Ecto neural progenitor cell (in vitro differentiated cells): ENCODE measurements around the gene LRRC66.
A peak's percentile ranks its signal among the peaks of the same experiment; 100 is the strongest.

Experiments
- DNase-seq: peaks from one replicate; pipeline ENCODE4 v3.0.0-alpha.2; 2018; ENCODE audit warnings: low spot score

Gene LRRC66

GRCh38 chr4:52019936-52020657 lies at the start of gene LRRC66:
Gene LRRC66 (minus strand): TSS chr4:52020363. CDS start chr4:52017613, 2,750 bp downstream.
- no peak for DNase-seq

GRCh38 chr4:52069571-52069970 lies 49.4 kb upstream of the LRRC66 start:
- no peak for DNase-seq

- DNase-seq = no peak
Observed at GRCh38 chr4:52059372-52059771, 39.2 kb upstream of the LRRC66 start.

GRCh38 chr4:52058275-52058674 lies 38.1 kb upstream of the LRRC66 start:
- DNase-seq = no peak

GRCh38 chr4:52057196-52057595 lies 37.0 kb upstream of the LRRC66 start:
- no peak for DNase-seq

GRCh38 chr4:52054254-52054653 lies 34.1 kb upstream of the LRRC66 start:
- DNase-seq = no peak

GRCh38 chr4:52052475-52052780 lies 32.3 kb upstream of the LRRC66 start:
- no peak for DNase-seq

GRCh38 chr4:52051615-52052474 lies 31.7 kb upstream of the LRRC66 start:
- DNase-seq = peak; percentile 90

- DNase-seq = peak; percentile 63
Observed at GRCh38 chr4:52051213-52051614, 31.1 kb upstream of the LRRC66 start, which contains the start of gene SPATA18. Gene SPATA18 (plus strand): TSS chr4:52051304. CDS start chr4:52051705, 401 bp downstream.

- DNase-seq = no peak
Observed at GRCh38 chr4:52049266-52049665, 29.1 kb upstream of the LRRC66 start.

GRCh38 chr4:52045028-52045427 lies 24.9 kb upstream of the LRRC66 start:
- no peak for DNase-seq

GRCh38 chr4:52038103-52038912 lies 18.1 kb upstream of the LRRC66 start, which contains the start of gene SGCB:
Gene SGCB (minus strand): TSS chr4:52038299. CDS start chr4:52038259, 40 bp downstream.
- peak; percentile 87 for DNase-seq

- peak; percentile 73 for DNase-seq
Observed at GRCh38 chr4:52037689-52038102, 17.5 kb upstream of the LRRC66 start.

GRCh38 chr4:52036886-52037530 lies 16.8 kb upstream of the LRRC66 start:
- no peak for DNase-seq

- no peak for DNase-seq
Observed at GRCh38 chr4:52035190-52035589, 15.0 kb upstream of the LRRC66 start.

- no peak for DNase-seq
Observed at GRCh38 chr4:52032005-52032404, 11.8 kb upstream of the LRRC66 start.

- DNase-seq = no peak
Observed at GRCh38 chr4:52028970-52029369, 8.8 kb upstream of the LRRC66 start.

- no peak for DNase-seq
Observed at GRCh38 chr4:52017814-52018213, 2.3 kb downstream of the LRRC66 start.

GRCh38 chr4:52016981-52017380 lies 3.2 kb downstream of the LRRC66 start:
- no peak for DNase-seq

- DNase-seq = no peak
Observed at GRCh38 chr4:52015366-52015765, 4.8 kb downstream of the LRRC66 start.

- DNase-seq = no peak
Observed at GRCh38 chr4:52014903-52015302, 5.3 kb downstream of the LRRC66 start.

GRCh38 chr4:52012651-52013050 lies 7.5 kb downstream of the LRRC66 start:
- DNase-seq = no peak
